Tibial artery (tissue), 4 donors: ENCODE data around the gene PXDN.
A peak's percentile ranks its signal among the peaks of the same experiment; 100 is the strongest.

Experiments
- DNase-seq, 2 donors: peaks; one replicate each; pipeline ENCODE4 v3.0.0-alpha.2; 2019
- H3K27ac ChIP-seq, 2 donors: fragments of 200-600 bp; sonication (generic) in 1 of 2; 1 replicate in 1 of 2; 2 replicates in 1 of 2; pipeline ENCODE4 v1.5.1; 2018 to 2019; ENCODE audit warnings: mild to moderate bottlenecking in 1 of 2
- H3K27me3 ChIP-seq, 2 donors: fragments of 200-600 bp; sonication (generic) in 1 of 2; one replicate each; pipeline versions ENCODE4 v1.5.1 to v1.6.0; 2016 to 2019
- H3K36me3 ChIP-seq, 3 donors: fragments of 200-600 bp; sonication (generic) in 2 of 3; one replicate each; pipeline ENCODE4 v1.5.1; 2016 to 2019; ENCODE audit warnings: mild to moderate bottlenecking in 2 of 3
- H3K4me1 ChIP-seq, 4 donors: fragments of 200-600 bp; sonication (generic) in 2 of 4; 1 replicate in 3 of 4; 2 replicates in 1 of 4; pipeline ENCODE4 v1.5.1; 2016 to 2019
- H3K4me3 ChIP-seq, 2 donors: fragments of 200-600 bp; sonication (generic) in 1 of 2; 1 replicate in 1 of 2; 2 replicates in 1 of 2; pipeline ENCODE4 v1.5.1; 2018 to 2019; ENCODE audit warnings: mild to moderate bottlenecking in 2 of 2
- H3K9me3 ChIP-seq, 3 donors: fragments of 200-600 bp; sonication (generic) in 1 of 3; one replicate each; pipeline ENCODE4 v1.5.1; 2016 to 2019
- CTCF ChIP-seq, 2 experiments: fragments of 200-600 bp in 1 of 2; fragments of 450-650 bp in 1 of 2; IDR thresholded peaks; one replicate each; pipeline ENCODE4 v1.5.1; 2017 to 2019; ENCODE audit warnings: antibody characterized with exemption in 2 of 2, mild to moderate bottlenecking in 1 of 2, moderate library complexity in 1 of 2
- intact Hi-C: fragments of 100-400 bp; cut with DNase I; formaldehyde crosslinking; loops from one replicate; pipeline ENCODE4 v1.15.0; 2023; ENCODE audit warnings: low total_unique reads

PXDN gene

GRCh38 chr2:1754461-1755170 lies 10.3 kb upstream of the PXDN start:
- Histone ChIP-seq H3K4me3 (no peak overlapping the region), H3K36me3 (no peaks in the 10 kb centered on the region), H3K9me3 (no peaks in the 10 kb centered on the region), H3K27ac (no peak overlapping the region), H3K27me3 (peaks cover 0 to 24% of the 10 kb centered on the region in 2 donors), H3K4me1 (peaks cover 0 to 8% (median 6%) of the 10 kb centered on the region in 4 donors)
- intact Hi-C loops = no loop called here
- DNase-seq = peak in 1 of 2 donors; percentile 34
- TF ChIP-seq CTCF (IDR thresholded peaks at IDR 0.05) = no peak

DNA sequence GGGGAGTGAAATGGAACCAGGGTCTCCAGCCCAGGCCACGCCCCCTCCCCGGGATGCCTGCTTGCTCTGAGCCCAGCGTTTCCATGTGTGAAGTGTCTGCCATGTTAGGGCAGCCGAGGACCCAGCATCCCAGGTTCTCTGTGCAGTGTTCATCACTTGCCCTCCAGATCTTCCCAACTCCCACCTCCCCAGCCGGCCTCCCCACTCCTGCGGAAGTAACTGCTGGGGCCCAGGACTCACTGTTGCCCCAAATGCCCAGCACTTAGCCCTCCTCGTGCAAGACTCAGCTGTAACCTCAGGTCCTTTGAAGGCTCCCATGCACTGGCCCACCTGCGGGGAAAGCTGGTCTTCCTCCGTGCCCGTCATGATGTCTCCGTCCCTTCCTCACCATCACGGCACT lies 9.7 kb upstream of the PXDN start:
- TF ChIP-seq CTCF (IDR thresholded peaks at IDR 0.05) = no peak
- H3K4me1 ChIP-seq = peaks cover 0 to 8% (median 6%) of the 10 kb centered on the region in 4 donors
- H3K27ac ChIP-seq = no peak overlapping the region
- no peaks in the 10 kb centered on the region for H3K36me3 ChIP-seq
- intact Hi-C loops = no loop called here
- H3K4me3 ChIP-seq = no peak overlapping the region
- H3K27me3 ChIP-seq = peaks cover 0 to 24% of the 10 kb centered on the region in 2 donors
- DNase-seq = peak in 1 of 2 donors; percentile 60
- H3K9me3 ChIP-seq = no peaks in the 10 kb centered on the region

DNA sequence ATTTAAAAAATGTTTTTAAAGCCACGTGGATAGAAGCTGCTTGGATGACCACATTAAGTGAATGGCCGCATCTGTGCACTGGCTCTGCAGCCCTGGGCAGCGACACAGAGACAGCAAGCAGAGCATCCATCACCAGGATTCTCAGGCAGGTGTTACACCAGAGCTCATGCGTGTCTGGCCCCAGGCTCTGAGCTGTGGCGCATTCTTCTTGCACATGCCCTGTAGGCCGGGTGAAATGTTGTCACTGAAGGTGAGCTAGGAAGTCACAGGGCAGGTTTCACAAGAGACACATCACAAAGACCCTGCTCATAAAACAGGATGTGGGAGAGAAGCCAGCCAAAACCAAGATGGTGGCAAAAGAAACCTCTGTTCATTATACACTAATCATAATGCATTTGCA lies 8.4 kb upstream of the PXDN start:
- no peaks in the 10 kb centered on the region for H3K36me3 ChIP-seq
- intact Hi-C loops = no loop called here
- peaks cover 0 to 31% of the 10 kb centered on the region in 2 donors for H3K27me3 ChIP-seq
- peaks cover 0 to 8% (median 6%) of the 10 kb centered on the region in 4 donors for H3K4me1 ChIP-seq
- H3K4me3 ChIP-seq = no peak overlapping the region
- peak in 1 of 2 donors; percentile 35 for DNase-seq
- no peak for TF ChIP-seq CTCF (IDR thresholded peaks at IDR 0.05)
- H3K27ac ChIP-seq = no peak overlapping the region
- no peaks in the 10 kb centered on the region for H3K9me3 ChIP-seq

DNA sequence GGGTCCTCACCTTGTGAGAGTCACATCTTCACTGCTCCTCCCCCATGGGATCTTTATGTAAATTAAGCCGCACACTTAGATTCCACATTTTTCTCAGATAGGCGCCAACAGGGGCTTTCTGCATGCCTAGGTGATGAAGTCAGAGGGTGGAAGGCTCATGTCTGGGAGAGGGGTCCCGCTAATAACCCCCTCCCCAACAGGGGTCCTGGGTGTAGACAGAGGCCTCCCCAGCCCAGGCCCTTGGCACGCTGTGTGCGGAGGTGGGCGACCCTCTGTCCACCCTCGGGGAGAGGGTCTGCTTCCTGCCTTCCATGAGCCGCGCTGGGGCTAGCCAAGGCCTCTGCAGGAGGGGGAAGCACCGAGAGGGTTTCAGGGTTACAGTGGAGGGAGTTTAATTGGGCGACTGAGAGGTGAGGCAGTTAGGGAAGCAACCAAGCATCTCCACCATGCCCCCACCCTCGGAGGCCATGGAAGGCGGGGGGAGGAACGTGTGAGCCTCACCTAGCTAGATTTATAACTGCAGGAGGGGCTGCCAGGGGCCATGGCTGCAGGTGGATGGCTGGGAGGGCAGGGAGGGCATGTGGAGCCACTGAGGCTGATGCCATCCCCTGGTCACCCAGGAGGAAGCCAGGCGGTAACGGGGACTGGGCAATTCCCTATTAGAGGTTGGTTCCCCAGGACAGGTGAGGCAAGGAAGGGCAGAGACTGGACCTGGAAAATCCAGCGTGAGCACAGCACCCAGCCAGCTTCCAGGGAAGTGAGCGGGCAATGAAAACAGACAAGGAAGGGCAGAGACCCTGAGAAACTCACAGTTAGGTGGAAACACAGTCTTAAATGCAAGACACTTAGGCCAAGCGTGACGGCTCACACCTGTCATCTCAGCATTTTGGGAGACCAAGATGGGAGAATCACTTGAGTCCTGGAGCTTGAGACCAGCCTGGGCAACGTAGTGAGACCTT lies 7.7 kb upstream of the PXDN start:
- Histone ChIP-seq H3K4me3 (no peak overlapping the region), H3K36me3 (no peaks in the 10 kb centered on the region), H3K9me3 (no peaks in the 10 kb centered on the region), H3K4me1 (peaks cover 0 to 8% (median 6%) of the 10 kb centered on the region in 4 donors), H3K27me3 (peaks cover 0 to 31% of the 10 kb centered on the region in 2 donors), H3K27ac (no peak overlapping the region)
- intact Hi-C loops = no loop called here
- no peak for TF ChIP-seq CTCF (IDR thresholded peaks at IDR 0.05)
- peak in 1 of 2 donors; percentile 59 for DNase-seq

- TF ChIP-seq CTCF (IDR thresholded peaks at IDR 0.05) = peak; percentile 80 to 90
- DNase-seq = peak; percentile 76 to 87
- Histone ChIP-seq H3K27ac (peak overlapping the region in 1 of 2 donors; percentile 42), H3K4me1 (peaks cover 0 to 8% (median 6%) of the 10 kb centered on the region in 4 donors), H3K27me3 (peaks cover 0 to 31% of the 10 kb centered on the region in 2 donors), H3K4me3 (no peak overlapping the region), H3K36me3 (no peaks in the 10 kb centered on the region), H3K9me3 (no peaks in the 10 kb centered on the region)
- intact Hi-C loops = no loop called here
Observed at GRCh38 chr2:1750933-1751766, 6.8 kb upstream of the PXDN start.
